ENCODE results near the gene NDEL1.

The NDEL1 gene

GRCh38 chr17:8430966-8431365 is 4.7 kb upstream of the NDEL1 start:
- Histone ChIP-seq H3K36me3 (ENCODE audit: insufficient read depth, low read length) (no peaks in the 10 kb centered on the region), H3K9ac (ENCODE audit: low read depth, low read length) (no peak overlapping the region), H3K4me1 (ENCODE audit: insufficient read depth, low read length) (no peaks in the 10 kb centered on the region), H3K9me3 (ENCODE audit: control insufficient read depth, insufficient read depth, low read length) (no peaks in the 10 kb centered on the region)

DNA sequence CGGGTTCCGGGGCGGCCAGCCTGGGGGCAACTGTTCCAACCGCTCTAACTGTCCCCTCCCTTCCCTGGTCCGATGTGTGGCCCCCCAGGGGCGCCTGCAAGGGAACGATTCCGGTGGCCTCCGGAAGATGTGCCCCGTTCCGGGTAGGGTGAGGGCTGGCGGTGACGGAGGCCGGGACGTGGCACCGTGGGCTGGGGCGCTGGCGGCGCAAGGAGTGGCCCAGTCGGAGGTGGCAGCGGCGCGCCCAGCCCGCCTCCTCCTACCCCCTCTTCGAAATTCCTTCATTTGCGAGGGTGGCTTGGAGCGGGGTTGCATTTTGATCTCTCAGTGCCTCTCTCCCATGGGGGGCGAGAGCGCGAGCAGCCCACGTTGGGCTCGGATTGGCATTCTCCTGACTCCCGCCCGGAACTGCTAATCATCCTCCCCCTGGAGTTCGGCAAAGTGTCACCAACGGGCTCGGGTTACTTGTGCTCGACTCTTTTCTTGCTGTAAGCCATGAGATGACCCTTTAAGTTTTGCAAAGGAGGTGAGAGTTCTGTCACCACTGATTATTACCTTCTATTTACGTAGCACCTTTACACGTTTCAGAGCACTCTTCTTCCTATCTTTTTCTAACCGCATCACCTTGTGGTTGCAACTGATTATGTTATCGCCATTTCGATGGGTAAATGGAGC is 622 bp downstream of the NDEL1 start:
- Histone ChIP-seq H3K36me3 (ENCODE audit: insufficient read depth, low read length) (no peaks in the 10 kb centered on the region; the same call in 1 of the 2 replicates), H3K4me1 (ENCODE audit: insufficient read depth, low read length) (peaks cover 3% of the 10 kb centered on the region; the same call in 1 of the 2 replicates), H3K9me3 (ENCODE audit: control insufficient read depth, insufficient read depth, low read length) (no peaks in the 10 kb centered on the region), H3K9ac (ENCODE audit: low read depth, low read length) (peak overlapping the region; percentile 91)

DNA sequence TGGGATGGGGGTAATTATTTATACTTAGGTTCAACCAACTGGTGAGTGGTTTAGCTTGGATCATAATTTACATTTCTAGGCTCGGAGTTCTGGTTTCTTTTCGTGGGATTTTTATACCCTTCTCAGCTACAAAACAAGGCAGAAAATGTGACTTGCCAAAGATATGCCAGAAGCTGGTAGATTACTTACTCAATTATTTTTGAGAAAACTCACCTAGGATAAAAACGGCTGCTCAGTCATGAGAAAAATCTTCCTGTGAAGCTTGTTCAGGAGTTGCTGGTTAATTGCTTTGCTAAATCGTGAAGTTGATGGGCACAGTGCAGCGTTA is 1.1 kb downstream of the NDEL1 start:
- Histone ChIP-seq H3K36me3 (ENCODE audit: insufficient read depth, low read length) (no peaks in the 10 kb centered on the region; the same call in 1 of the 2 replicates), H3K9me3 (ENCODE audit: control insufficient read depth, insufficient read depth, low read length) (no peaks in the 10 kb centered on the region), H3K9ac (ENCODE audit: low read depth, low read length) (peak overlapping the region; percentile 91), H3K4me1 (ENCODE audit: insufficient read depth, low read length) (peaks cover 3% of the 10 kb centered on the region; the same call in 1 of the 2 replicates)

DNA sequence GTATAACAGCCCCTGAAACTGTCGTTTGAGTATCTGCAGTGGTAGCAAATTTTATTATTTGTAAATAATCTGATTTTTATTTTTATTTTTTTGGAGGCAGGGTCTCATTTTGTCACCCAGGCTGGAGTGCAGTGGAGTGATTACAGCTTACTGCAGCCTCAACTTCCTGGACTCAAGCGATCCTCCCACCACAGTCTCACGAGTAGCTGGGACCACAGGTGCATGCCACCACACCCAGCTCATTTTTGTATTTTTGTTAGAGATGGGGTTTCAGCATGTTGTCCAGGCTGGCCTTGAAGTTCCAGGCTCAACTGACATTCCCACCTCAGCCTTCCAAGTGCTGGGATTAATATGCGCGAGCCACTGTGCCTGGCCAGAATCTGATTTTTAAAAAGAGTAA is 2.8 kb downstream of the NDEL1 start:
- Histone ChIP-seq H3K36me3 (ENCODE audit: insufficient read depth, low read length) (no peaks in the 10 kb centered on the region; the same call in 1 of the 2 replicates), H3K9ac (ENCODE audit: low read depth, low read length) (no peak overlapping the region), H3K4me1 (ENCODE audit: insufficient read depth, low read length) (peaks cover 3% of the 10 kb centered on the region; the same call in 1 of the 2 replicates)

GRCh38 chr17:8439681-8440080 is 4.0 kb downstream of the NDEL1 start:
- no peaks in the 10 kb centered on the region for H3K9me3 ChIP-seq (ENCODE audit: control insufficient read depth, insufficient read depth, low read length)
- no peaks in the 10 kb centered on the region; the same call in 1 of the 2 replicates for H3K36me3 ChIP-seq (ENCODE audit: insufficient read depth, low read length)
- no peak overlapping the region for H3K9ac ChIP-seq (ENCODE audit: low read depth, low read length)
- peaks cover 3% of the 10 kb centered on the region; the same call in 1 of the 2 replicates for H3K4me1 ChIP-seq (ENCODE audit: insufficient read depth, low read length)

More for the DNA sequence above, 2.8 kb downstream of the NDEL1 start:
- no peaks in the 10 kb centered on the region for H3K9me3 ChIP-seq (ENCODE audit: control insufficient read depth, insufficient read depth, low read length)

DNA sequence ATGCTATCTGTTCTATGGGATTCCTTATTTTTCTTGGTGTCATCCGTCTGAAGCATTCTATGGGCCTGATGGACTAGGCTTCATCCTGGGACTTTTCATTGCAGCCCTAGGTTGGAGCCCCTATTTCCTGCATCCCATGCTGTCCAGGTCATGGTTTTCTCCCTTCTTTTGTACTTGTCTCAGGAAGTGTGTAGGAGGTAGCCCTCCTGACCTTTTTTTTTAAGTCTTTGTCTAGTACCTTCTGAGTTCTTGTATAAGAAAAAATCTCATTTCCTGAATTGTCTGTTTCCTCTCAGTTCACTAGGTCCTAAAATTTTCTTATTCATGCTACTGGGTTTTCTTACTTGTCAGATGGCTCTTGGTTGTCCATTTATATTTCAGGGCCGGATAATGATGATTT is 6.0 kb downstream of the NDEL1 start:
- Histone ChIP-seq H3K4me1 (ENCODE audit: insufficient read depth, low read length) (peaks cover 3% of the 10 kb centered on the region; the same call in 1 of the 2 replicates), H3K9me3 (ENCODE audit: control insufficient read depth, insufficient read depth, low read length) (no peaks in the 10 kb centered on the region), H3K9ac (ENCODE audit: low read depth, low read length) (no peak overlapping the region), H3K36me3 (ENCODE audit: insufficient read depth, low read length) (no peaks in the 10 kb centered on the region; the same call in 1 of the 2 replicates)

DNA sequence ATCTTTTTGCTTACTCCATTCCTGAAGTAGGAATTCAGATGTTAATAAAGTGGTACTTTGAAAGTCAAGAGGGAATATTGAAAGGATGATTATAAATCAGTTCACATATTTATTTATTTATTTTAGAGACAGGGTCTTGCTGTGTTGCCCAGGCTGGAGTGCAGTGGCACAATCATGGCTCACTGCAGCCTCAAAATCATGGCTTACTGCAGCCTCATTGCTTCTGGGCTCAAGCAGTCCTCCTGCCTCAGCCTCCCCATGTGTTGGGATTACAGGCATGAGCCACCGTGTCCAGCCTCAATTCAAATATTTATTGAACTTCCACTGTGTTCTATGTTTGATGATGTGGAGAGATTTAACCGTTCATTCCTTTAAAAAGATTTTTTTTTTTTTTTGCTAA is 6.6 kb downstream of the NDEL1 start:
- Histone ChIP-seq H3K36me3 (ENCODE audit: insufficient read depth, low read length) (no peaks in the 10 kb centered on the region; the same call in 1 of the 2 replicates), H3K4me1 (ENCODE audit: insufficient read depth, low read length) (no peaks in the 10 kb centered on the region), H3K9ac (ENCODE audit: low read depth, low read length) (no peak overlapping the region), H3K9me3 (ENCODE audit: control insufficient read depth, insufficient read depth, low read length) (no peaks in the 10 kb centered on the region)

- peaks cover 2% of the 10 kb centered on the region; the same call in 1 of the 2 replicates for H3K36me3 ChIP-seq (ENCODE audit: insufficient read depth, low read length)
- peaks cover 9% of the 10 kb centered on the region for H3K4me1 ChIP-seq (ENCODE audit: insufficient read depth, low read length)
- no peak overlapping the region for H3K9ac ChIP-seq (ENCODE audit: low read depth, low read length)
- H3K9me3 ChIP-seq (ENCODE audit: control insufficient read depth, insufficient read depth, low read length) = no peaks in the 10 kb centered on the region
Measured at GRCh38 chr17:8443756-8444155, 8.1 kb downstream of the NDEL1 start.

DNA sequence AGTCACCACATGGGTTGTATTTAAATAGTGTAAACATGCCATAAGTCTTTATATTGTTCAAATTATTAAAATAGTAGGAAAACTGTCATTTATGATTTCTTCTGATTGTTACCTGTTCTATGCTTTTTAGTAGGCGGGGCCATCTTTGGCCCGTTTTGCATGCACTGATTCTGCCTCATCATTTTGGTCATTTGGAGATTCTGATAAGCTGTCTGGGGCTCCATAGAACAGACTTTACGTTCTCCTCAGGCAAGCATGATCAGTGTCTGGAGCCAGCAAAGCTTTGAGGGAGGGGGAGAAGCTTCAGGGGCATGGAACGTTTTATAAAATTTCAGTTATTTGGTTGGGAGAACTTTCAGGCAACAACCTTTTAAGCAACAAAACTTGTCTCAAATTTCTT is 8.8 kb downstream of the NDEL1 start:
- no peaks in the 10 kb centered on the region for H3K9me3 ChIP-seq (ENCODE audit: control insufficient read depth, insufficient read depth, low read length)
- peaks cover 2% of the 10 kb centered on the region; the same call in 1 of the 2 replicates for H3K36me3 ChIP-seq (ENCODE audit: insufficient read depth, low read length)
- no peak overlapping the region for H3K9ac ChIP-seq (ENCODE audit: low read depth, low read length)
- peaks cover 9% of the 10 kb centered on the region for H3K4me1 ChIP-seq (ENCODE audit: insufficient read depth, low read length)

- Histone ChIP-seq H3K4me1 (ENCODE audit: insufficient read depth, low read length) (peaks cover 9% of the 10 kb centered on the region), H3K9ac (ENCODE audit: low read depth, low read length) (no peak overlapping the region), H3K36me3 (ENCODE audit: insufficient read depth, low read length) (peaks cover 4% of the 10 kb centered on the region; the same call in 1 of the 2 replicates), H3K9me3 (ENCODE audit: control insufficient read depth, insufficient read depth, low read length) (no peaks in the 10 kb centered on the region)
Measured at GRCh38 chr17:8445536-8445935, 9.9 kb downstream of the NDEL1 start.

DNA sequence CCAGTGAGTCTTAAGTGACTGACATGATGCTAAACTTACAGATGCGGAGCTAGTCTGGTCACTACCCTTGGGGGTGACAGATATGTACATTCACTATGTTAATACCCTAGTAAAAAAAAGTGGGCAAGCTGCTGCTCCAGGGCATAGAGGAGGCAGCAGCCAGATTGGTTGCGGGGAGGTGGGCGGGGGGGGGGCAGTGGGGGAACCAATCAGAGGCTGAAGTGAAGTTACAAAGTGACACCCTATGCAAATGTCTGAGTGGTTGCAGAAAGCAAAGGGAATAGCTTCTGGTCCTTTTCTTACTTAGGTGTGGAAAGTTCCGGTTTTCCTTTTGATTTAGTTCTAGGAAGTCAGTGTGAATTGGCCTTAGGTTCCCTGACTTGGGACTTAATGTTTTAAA is 12.1 kb downstream of the NDEL1 start:
- Histone ChIP-seq H3K9ac (ENCODE audit: low read depth, low read length) (no peak overlapping the region), H3K9me3 (ENCODE audit: control insufficient read depth, insufficient read depth, low read length) (no peaks in the 10 kb centered on the region), H3K36me3 (ENCODE audit: insufficient read depth, low read length) (peaks cover 7% of the 10 kb centered on the region; the same call in 1 of the 2 replicates), H3K4me1 (ENCODE audit: insufficient read depth, low read length) (peaks cover 9% of the 10 kb centered on the region)

DNA sequence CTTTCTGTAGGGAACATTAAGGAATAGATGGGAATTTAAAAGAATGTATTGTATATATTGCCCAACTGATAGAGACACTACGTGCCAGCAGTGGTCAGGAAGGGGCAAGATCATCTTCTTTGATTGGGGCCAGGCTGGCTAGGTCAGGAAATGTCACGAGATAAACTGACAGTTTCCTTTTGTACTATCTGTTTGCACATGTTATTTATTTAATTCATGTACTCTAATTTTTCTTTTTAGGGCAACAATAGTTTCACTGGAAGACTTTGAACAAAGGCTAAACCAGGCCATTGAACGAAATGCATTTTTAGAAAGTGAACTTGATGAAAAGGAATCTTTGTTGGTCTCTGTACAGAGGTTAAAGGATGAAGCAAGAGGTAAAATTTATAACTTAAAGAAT is 12.6 kb downstream of the NDEL1 start:
- Histone ChIP-seq H3K9ac (ENCODE audit: low read depth, low read length) (no peak overlapping the region), H3K9me3 (ENCODE audit: control insufficient read depth, insufficient read depth, low read length) (no peaks in the 10 kb centered on the region), H3K36me3 (ENCODE audit: insufficient read depth, low read length) (peaks cover 7% of the 10 kb centered on the region; the same call in 1 of the 2 replicates), H3K4me1 (ENCODE audit: insufficient read depth, low read length) (peaks cover 9% of the 10 kb centered on the region)

DNA sequence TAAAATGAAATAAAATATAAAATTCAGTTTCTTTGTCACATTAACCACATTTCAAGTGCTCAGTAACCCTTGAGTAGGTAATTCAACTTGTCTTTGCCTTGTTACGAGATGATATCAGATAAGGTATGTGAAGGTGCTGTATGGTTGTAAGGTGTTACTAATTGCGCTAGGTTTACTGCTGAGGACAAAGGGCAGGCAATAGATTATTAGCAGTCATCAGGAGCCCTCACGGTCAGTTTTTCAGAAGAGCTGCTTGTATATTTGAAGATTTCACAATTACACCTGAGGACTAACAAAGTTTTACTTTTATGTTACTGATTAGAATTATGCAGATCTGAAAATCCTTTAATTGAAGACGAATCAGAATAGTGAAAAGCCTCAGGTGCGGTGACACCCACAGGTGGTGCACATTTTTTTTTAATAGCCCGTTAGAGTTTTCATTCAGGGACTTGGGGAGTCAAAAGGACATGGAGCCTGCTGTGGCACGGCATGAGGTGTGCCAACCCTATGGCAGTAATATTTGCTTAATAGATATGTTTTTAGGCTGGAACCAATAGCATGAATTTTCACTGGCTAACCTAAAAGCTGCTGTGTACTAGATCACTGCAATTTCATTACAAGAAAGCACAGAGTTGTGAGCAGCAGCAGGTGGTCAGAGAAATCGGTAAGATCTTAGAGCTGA is 16.4 kb downstream of the NDEL1 start:
- Histone ChIP-seq H3K9ac (ENCODE audit: low read depth, low read length) (no peak overlapping the region), H3K9me3 (ENCODE audit: control insufficient read depth, insufficient read depth, low read length) (no peaks in the 10 kb centered on the region), H3K36me3 (ENCODE audit: insufficient read depth, low read length) (peaks cover 13% of the 10 kb centered on the region), H3K4me1 (ENCODE audit: insufficient read depth, low read length) (peaks cover 9% of the 10 kb centered on the region)

- Histone ChIP-seq H3K36me3 (ENCODE audit: insufficient read depth, low read length) (peaks cover 11% of the 10 kb centered on the region), H3K9ac (ENCODE audit: low read depth, low read length) (no peak overlapping the region), H3K9me3 (ENCODE audit: control insufficient read depth, insufficient read depth, low read length) (no peaks in the 10 kb centered on the region), H3K4me1 (ENCODE audit: insufficient read depth, low read length) (peaks cover under 1% of the 10 kb centered on the region; the same call in 1 of the 2 replicates)
Measured at GRCh38 chr17:8453326-8453725, 17.6 kb downstream of the NDEL1 start.

GRCh38 chr17:8455665-8456209 is 20.1 kb downstream of the NDEL1 start:
- no peaks in the 10 kb centered on the region for H3K9me3 ChIP-seq (ENCODE audit: control insufficient read depth, insufficient read depth, low read length)
- peaks cover 9% of the 10 kb centered on the region for H3K36me3 ChIP-seq (ENCODE audit: insufficient read depth, low read length)

More at GRCh38 chr17:8455665-8456209, 20.1 kb downstream of the NDEL1 start:
- H3K9ac ChIP-seq (ENCODE audit: low read depth, low read length) = no peak overlapping the region
- H3K4me1 ChIP-seq (ENCODE audit: insufficient read depth, low read length) = no peaks in the 10 kb centered on the region

Measured in ES-I3 (cell line).